Parathyroid adenoma (tissue), 2 donors: ENCODE data around the gene CEP112.

Experiments
- H2AFZ ChIP-seq: fragments of 300-600 bp; sonication (generic); one replicate; pipeline ENCODE4 v1.7.0; 2017; ENCODE audit warnings: antibody characterized with exemption, mild to moderate bottlenecking
- H3K27ac ChIP-seq: fragments of 300-600 bp; sonication (generic); one replicate; pipeline ENCODE4 v1.7.0; 2017
- H3K27me3 ChIP-seq: fragments of 300-600 bp; sonication (generic); one replicate; pipeline ENCODE4 v1.7.0; 2017; ENCODE audit warnings: low read length; ENCODE audit not compliant: control insufficient read depth, insufficient read depth
- H3K36me3 ChIP-seq: fragments of 300-600 bp; sonication (generic); one replicate; pipeline ENCODE4 v1.7.0; 2017; ENCODE audit warnings: low read length; ENCODE audit not compliant: control insufficient read depth, insufficient read depth
- H3K4me1 ChIP-seq: fragments of 300-600 bp; sonication (generic); one replicate; pipeline ENCODE4 v1.7.0; 2017; ENCODE audit warnings: control low read depth
- H3K4me2 ChIP-seq: fragments of 300-600 bp; sonication (generic); one replicate; pipeline ENCODE4 v1.7.0; 2017; ENCODE audit warnings: low read length
- H3K4me3 ChIP-seq: fragments of 300-600 bp; sonication (generic); one replicate; pipeline ENCODE4 v1.7.0; 2017; ENCODE audit warnings: low read depth, low read length
- H3K79me2 ChIP-seq: fragments of 300-600 bp; sonication (generic); one replicate; pipeline ENCODE4 v1.7.0; 2017; ENCODE audit warnings: control low read depth
- H3K9ac ChIP-seq: fragments of 300-600 bp; sonication (generic); one replicate; pipeline ENCODE4 v1.7.0; 2017; ENCODE audit warnings: mild to moderate bottlenecking
- H3K9me3 ChIP-seq: fragments of 300-600 bp; sonication (generic); one replicate; pipeline ENCODE4 v1.7.0; 2017; ENCODE audit warnings: low read length; ENCODE audit not compliant: control insufficient read depth
- TF ChIP-seq, protein P1 (sequence below): fragments of 300-600 bp; sonication (generic); IDR thresholded peaks from one replicate; pipeline ENCODE4 v1.7.0; 2017; ENCODE audit warnings: antibody characterized with exemption, mild to moderate bottlenecking
- donor health status: primary hyperparathyroidism.

The CEP112 gene

GRCh38 chr17:66021757-66022156 lies 170.2 kb downstream of the CEP112 start:
- no peak overlapping the region for H3K4me3 ChIP-seq
- H3K4me2 ChIP-seq = no peak overlapping the region
- H3K79me2 ChIP-seq = no peaks in the 10 kb centered on the region
- no peaks in the 10 kb centered on the region for H3K9me3 ChIP-seq
- H3K4me1 ChIP-seq = no peaks in the 10 kb centered on the region
- no peak overlapping the region for H3K9ac ChIP-seq
- H3K36me3 ChIP-seq = no peaks in the 10 kb centered on the region
- H3K27me3 ChIP-seq = no peaks in the 10 kb centered on the region
- H2AFZ ChIP-seq = no peak overlapping the region
- TF ChIP-seq, protein P1, sequence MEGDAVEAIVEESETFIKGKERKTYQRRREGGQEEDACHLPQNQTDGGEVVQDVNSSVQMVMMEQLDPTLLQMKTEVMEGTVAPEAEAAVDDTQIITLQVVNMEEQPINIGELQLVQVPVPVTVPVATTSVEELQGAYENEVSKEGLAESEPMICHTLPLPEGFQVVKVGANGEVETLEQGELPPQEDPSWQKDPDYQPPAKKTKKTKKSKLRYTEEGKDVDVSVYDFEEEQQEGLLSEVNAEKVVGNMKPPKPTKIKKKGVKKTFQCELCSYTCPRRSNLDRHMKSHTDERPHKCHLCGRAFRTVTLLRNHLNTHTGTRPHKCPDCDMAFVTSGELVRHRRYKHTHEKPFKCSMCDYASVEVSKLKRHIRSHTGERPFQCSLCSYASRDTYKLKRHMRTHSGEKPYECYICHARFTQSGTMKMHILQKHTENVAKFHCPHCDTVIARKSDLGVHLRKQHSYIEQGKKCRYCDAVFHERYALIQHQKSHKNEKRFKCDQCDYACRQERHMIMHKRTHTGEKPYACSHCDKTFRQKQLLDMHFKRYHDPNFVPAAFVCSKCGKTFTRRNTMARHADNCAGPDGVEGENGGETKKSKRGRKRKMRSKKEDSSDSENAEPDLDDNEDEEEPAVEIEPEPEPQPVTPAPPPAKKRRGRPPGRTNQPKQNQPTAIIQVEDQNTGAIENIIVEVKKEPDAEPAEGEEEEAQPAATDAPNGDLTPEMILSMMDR = no peak
- H3K27ac ChIP-seq = no peak overlapping the region

DNA sequence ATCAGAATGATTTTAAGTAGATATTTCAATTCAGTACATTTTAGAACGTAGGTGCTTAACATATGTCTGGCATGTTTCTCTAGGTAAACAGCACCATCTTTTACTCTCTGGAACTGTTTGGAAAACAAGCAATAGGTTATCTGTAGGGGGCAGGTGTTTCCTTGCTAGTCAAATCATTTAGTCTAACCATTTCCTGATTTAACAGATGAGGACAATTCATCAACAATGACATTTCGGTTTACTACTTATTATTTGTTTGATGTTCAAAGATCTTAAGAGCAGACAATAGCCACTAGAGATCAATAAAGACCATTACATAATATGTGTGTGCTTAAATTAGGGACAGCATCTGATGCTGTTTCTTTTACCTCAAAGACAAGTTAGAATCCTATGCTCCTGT lies 173.1 kb downstream of the CEP112 start:
- no peaks in the 10 kb centered on the region for H3K36me3 ChIP-seq

GRCh38 chr17:66016231-66016630 lies 175.7 kb downstream of the CEP112 start:
- TF ChIP-seq, protein P1 = no peak
- Histone ChIP-seq H3K79me2 (no peaks in the 10 kb centered on the region), H3K9me3 (no peaks in the 10 kb centered on the region)

More for the DNA sequence above, 173.1 kb downstream of the CEP112 start:
- no peak overlapping the region for H3K9ac ChIP-seq
- no peak overlapping the region for H3K27ac ChIP-seq
- no peaks in the 10 kb centered on the region for H3K27me3 ChIP-seq
- no peak overlapping the region for H3K4me2 ChIP-seq
- no peaks in the 10 kb centered on the region for H3K9me3 ChIP-seq
- H3K4me1 ChIP-seq = no peaks in the 10 kb centered on the region
- H3K79me2 ChIP-seq = no peaks in the 10 kb centered on the region
- TF ChIP-seq, protein P1 = no peak
- H3K4me3 ChIP-seq = no peak overlapping the region
- no peak overlapping the region for H2AFZ ChIP-seq

GRCh38 chr17:66008680-66009079 lies 183.3 kb downstream of the CEP112 start:
- Histone ChIP-seq H3K27ac (no peak overlapping the region), H3K4me1 (peaks cover 6% of the 10 kb centered on the region), H3K9me3 (no peaks in the 10 kb centered on the region), H3K4me2 (no peak overlapping the region), H3K4me3 (no peak overlapping the region), H3K36me3 (no peaks in the 10 kb centered on the region), H3K27me3 (no peaks in the 10 kb centered on the region), H3K79me2 (no peaks in the 10 kb centered on the region), H3K9ac (no peak overlapping the region), H2AFZ (no peak overlapping the region)
- TF ChIP-seq, protein P1 = no peak

More at GRCh38 chr17:66016231-66016630, 175.7 kb downstream of the CEP112 start:
- Histone ChIP-seq H3K9ac (no peak overlapping the region), H3K27ac (no peak overlapping the region), H3K4me3 (no peak overlapping the region), H3K36me3 (no peaks in the 10 kb centered on the region), H2AFZ (no peak overlapping the region), H3K4me2 (no peak overlapping the region), H3K4me1 (no peaks in the 10 kb centered on the region), H3K27me3 (no peaks in the 10 kb centered on the region)

GRCh38 chr17:66006654-66007053 lies 185.3 kb downstream of the CEP112 start:
- no peak overlapping the region for H2AFZ ChIP-seq
- H3K4me1 ChIP-seq = peaks cover 6% of the 10 kb centered on the region
- no peak overlapping the region for H3K27ac ChIP-seq
- no peak overlapping the region for H3K9ac ChIP-seq
- H3K36me3 ChIP-seq = no peaks in the 10 kb centered on the region
- TF ChIP-seq, protein P1 = no peak
- H3K9me3 ChIP-seq = no peaks in the 10 kb centered on the region
- H3K79me2 ChIP-seq = no peaks in the 10 kb centered on the region
- no peak overlapping the region for H3K4me2 ChIP-seq
- H3K27me3 ChIP-seq = no peaks in the 10 kb centered on the region
- no peak overlapping the region for H3K4me3 ChIP-seq
